ENCODE measurements around the gene FGFR3.
A peak's percentile ranks its signal among the peaks of the same experiment; 100 is the strongest.
"Not testable (repeated sequence)": the region's sequence is repeated elsewhere in the genome, so short reads cannot be mapped to it uniquely, and the experiment has no call there.

The FGFR3 gene

GRCh38 chr4:1843852-1844251 lies 50.8 kb downstream of the FGFR3 start:
- no peak for DNase-seq

GRCh38 chr4:1844618-1845017 lies 51.5 kb downstream of the FGFR3 start:
- DNase-seq, result not testable (repeated sequence)

DNA sequence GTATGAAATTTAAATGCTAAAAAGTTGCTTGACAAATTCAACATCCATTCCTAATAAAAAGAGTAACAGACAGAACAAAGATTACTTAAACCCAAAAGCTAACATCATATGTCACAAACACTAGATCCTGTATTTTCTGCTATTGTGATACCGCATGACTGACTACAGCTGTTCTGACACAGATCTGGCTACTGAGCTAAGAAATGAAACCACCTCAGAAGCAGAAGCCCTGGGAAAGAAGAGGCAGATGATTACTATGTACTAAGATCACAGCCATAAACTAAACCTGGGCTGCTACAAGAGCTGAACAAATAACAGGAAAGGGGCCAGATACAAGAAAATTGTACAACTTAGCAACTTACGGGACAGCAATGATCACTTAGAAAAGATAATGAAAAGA lies 53.5 kb downstream of the FGFR3 start:
- no peak for DNase-seq

GRCh38 chr4:1850276-1850675 lies 57.2 kb downstream of the FGFR3 start:
- no peak for DNase-seq

GRCh38 chr4:1851160-1851559 lies 58.1 kb downstream of the FGFR3 start:
- no peak for DNase-seq

- no peak for DNase-seq
These were observed 58.7 kb downstream of the FGFR3 start for GRCh38 chr4:1851575-1852410.

GRCh38 chr4:1852904-1853623 lies 60.0 kb downstream of the FGFR3 start:
- no peak for DNase-seq

GRCh38 chr4:1854752-1855151 lies 61.7 kb downstream of the FGFR3 start:
- no peak for DNase-seq

DNA sequence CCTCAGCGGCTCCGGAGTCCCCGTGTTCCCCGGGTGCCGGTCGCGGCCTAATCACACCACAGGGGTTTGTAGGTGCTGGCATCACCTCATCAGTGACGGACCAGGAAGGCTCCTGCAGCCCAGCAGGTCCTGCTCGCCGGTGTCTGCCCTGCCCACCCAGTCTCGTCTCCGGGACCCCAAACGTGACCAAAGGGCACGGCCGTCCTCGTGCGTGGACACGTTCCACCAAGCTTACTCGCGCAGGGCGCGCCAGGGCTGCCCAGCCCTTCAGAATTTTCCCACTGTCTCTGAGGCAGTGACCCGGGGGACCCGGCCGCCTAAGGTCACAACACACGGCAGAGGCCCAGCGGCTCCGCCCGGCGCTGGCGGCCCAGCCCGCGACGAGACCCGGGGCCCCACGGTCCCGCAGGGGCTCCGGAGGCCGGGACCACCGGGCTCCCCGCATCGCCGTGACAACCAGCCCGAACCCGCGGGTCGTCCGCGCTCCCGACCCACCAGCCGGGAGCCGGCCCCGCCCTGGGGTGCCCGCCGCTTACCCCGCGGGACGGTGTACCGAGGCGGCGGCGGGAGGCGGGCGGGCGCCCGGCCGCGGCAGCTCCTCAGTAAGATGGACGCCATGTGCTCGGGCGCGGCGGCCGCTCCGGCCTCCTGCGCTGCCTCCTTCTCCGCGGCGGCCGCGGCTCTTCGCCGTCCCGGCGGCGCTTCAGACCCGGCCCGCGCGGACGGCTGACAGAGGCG lies 62.4 kb downstream of the FGFR3 start:
- DNase-seq, result peak; percentile 23 to 28

- DNase-seq, result peak; percentile 93 to 94
These were observed 63.2 kb downstream of the FGFR3 start, which contains the start of gene LETM1 for GRCh38 chr4:1856071-1856942. Gene LETM1, minus strand, starts transcription at chr4:1856156. Its CDS starts 206 bp downstream, at chr4:1855950.

- no peak for DNase-seq
These were observed 64.0 kb downstream of the FGFR3 start for GRCh38 chr4:1856943-1857699.

DNA sequence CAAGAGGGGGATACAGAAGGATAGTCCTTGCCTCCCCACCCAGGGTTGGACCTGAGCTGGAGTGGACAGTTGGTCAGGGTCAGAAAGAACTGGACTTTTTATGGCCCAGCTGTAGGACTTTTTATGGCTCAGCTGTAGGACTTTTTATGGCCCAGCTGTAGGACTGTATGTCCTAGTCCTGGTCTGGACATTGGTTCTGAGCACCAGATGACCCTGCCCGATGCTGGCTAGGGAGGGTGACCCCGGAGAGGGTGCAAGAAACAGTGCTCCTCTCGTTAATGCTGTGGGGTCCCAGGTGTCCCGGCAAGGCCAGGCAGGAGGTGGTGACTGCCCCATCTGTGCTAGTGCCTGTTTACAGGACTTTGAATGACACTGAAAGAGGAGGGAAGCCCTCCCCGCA lies 64.8 kb downstream of the FGFR3 start:
- DNase-seq, result no peak
